ENCODE results near the gene ZNF354B. TPM values are rescaled to one million over a fixed set of nuclear protein-coding genes. Genes with fewer than 3 reads are reported as not detected.

The ZNF354B gene
- total RNA-seq = 10 to 100 TPM; 11.4 to 27.2 (median 16.3) TPM

DNA sequence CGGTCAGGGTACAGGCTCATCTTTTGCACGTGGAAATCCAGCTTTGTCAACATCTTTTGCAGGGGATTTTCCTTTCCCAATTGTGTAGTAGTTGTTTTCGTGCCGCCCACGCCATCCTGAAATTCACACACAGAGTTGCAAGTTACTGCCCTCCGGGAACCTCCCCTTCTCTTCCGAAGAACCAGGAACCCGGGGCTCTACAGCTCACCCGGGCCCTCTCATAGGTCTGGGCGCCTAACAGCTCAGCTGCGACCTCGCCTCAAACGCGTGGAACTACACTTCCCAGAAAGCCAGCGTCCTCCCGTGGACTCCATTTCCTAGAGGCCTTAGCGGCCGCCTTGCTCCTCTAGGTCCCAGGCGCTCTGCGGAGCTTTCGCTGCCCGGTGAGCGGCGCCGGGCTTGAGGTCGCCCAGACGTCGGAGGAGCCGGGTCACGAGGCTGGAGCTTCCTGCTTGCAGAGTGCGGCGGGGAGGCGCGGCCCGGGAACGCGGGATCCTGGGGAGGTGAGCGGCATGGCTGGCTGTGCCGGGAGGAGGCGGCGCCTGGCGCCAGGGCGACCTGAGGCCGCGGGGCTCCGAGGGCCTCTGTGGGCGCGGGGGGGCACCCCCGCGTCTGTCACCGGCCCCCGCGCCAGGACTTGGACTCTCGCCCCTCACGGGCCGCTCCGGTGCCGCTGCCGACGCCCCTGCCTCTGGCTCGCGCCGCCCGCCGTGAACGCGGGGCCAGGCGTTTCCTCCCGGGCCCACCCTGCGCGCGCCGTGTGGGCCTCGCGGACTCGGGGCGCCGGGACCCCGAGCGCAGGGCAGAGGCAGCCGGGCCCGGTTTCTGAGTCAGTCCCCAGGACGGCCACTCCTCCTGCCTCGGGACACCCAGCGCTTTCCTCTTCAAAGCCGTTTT is at the start of gene ZNF354B:
TSS of gene ZNF354B (plus strand) at position 329 of the 897 bp plus-strand sequence. CDS start 1,095 bp downstream, outside the sequence.
- WGBS, 2 donors = 3 to 6% methylated on average over 12 to 27 of the region's 86 CpGs
- no peaks in the 10 kb centered on the region for H3K9me3 ChIP-seq
- no peaks in the 10 kb centered on the region for H3K27me3 ChIP-seq
- H3K4me3 ChIP-seq = peak within 1 kb of the TSS; percentile 77 to 99 (median 91)
- peak within 1 kb of the TSS; percentile 83 to 93 (median 85) for H3K27ac ChIP-seq
- TF ChIP-seq EP300 (IDR thresholded peaks at IDR 0.05) (no peak), POLR2A (IDR thresholded peaks at IDR 0.05) (peak in 2 of 4 donors; percentile 36 to 84), POLR2AphosphoS5 (IDR thresholded peaks at IDR 0.05) (peak; percentile 13 to 91)
- TF ChIP-seq, protein P1, sequence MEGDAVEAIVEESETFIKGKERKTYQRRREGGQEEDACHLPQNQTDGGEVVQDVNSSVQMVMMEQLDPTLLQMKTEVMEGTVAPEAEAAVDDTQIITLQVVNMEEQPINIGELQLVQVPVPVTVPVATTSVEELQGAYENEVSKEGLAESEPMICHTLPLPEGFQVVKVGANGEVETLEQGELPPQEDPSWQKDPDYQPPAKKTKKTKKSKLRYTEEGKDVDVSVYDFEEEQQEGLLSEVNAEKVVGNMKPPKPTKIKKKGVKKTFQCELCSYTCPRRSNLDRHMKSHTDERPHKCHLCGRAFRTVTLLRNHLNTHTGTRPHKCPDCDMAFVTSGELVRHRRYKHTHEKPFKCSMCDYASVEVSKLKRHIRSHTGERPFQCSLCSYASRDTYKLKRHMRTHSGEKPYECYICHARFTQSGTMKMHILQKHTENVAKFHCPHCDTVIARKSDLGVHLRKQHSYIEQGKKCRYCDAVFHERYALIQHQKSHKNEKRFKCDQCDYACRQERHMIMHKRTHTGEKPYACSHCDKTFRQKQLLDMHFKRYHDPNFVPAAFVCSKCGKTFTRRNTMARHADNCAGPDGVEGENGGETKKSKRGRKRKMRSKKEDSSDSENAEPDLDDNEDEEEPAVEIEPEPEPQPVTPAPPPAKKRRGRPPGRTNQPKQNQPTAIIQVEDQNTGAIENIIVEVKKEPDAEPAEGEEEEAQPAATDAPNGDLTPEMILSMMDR (IDR thresholded peaks at IDR 0.05) = peak in 2 of 6 experiments; percentile 7 to 30
- ATAC-seq (ENCODE audit: low FRiP score in 2 of 2) = peak; percentile 97 to 98
- peaks cover 0 to 20% (median 5%) of the 10 kb centered on the region in 4 donors for H3K36me3 ChIP-seq
- peak; percentile 96 to 97 for DNase-seq
- peaks cover 5 to 23% (median 16%) of the 10 kb centered on the region in 4 donors for H3K4me1 ChIP-seq

DNA sequence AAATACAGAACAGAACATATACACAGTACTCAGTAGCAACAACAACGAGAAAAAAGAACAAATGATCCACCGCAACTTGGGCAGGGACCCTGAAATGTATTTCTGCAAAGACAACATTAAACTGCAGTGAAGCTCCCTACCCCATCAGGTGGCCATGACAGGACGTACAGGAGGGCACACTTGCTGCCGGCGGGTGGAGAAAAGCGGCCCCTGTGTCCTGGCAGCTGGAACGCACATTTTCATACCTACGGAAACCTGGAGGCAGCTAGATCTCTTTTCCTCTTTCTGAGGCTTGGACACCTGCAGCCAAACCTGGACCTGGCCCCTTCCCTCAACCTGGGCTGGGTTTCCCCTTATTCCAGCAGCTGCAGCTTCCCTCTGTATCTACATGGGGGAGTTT is 42.2 kb upstream of the ZNF354B start:
- ATAC-seq (ENCODE audit: low FRiP score in 2 of 2) (no peak), DNase-seq (no peak)
- Histone ChIP-seq H3K27me3 (no peaks in the 10 kb centered on the region), H3K4me3 (no peak overlapping the region), H3K36me3 (no peaks in the 10 kb centered on the region), H3K9me3 (no peaks in the 10 kb centered on the region), H3K4me1 (no peaks in the 10 kb centered on the region), H3K27ac (no peak overlapping the region)
- no peak for TF ChIP-seq EP300 (IDR thresholded peaks at IDR 0.05)
- no peak for TF ChIP-seq POLR2AphosphoS5 (IDR thresholded peaks at IDR 0.05)
- TF ChIP-seq POLR2A (IDR thresholded peaks at IDR 0.05) = no peak
- TF ChIP-seq, protein P1 (IDR thresholded peaks at IDR 0.05) = no peak
- 86 to 87% methylated on average over 8 of the region's 8 CpGs for WGBS, 2 donors

DNA sequence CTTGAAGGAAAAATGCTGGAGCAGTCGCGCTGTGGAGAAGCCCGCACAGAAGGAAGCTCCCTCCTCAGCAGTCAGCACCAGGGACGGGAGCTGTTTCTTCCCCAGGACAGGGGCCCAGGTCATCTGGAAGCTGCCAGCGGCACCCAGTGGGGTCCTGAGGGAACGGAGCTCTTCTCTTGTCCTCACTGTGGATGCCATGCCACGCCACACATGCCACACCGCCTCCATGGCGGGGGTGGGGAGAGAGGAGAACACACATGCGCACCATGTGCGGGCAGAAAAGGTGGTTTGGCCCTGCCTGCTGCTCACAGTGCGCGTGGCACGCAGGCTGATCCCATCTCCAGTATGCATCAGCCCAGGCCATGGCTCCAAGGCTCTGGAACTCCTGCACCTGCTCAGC is 41.7 kb upstream of the ZNF354B start:
- Histone ChIP-seq H3K27ac (no peak overlapping the region), H3K4me3 (no peak overlapping the region), H3K27me3 (no peaks in the 10 kb centered on the region), H3K9me3 (no peaks in the 10 kb centered on the region), H3K4me1 (no peaks in the 10 kb centered on the region), H3K36me3 (no peaks in the 10 kb centered on the region)
- ATAC-seq (ENCODE audit: low FRiP score in 2 of 2) (peak in 1 of 2 donors; percentile 32), DNase-seq (no peak)
- TF ChIP-seq POLR2AphosphoS5 (IDR thresholded peaks at IDR 0.05) = no peak
- 72 to 87% methylated on average over 5 to 14 of the region's 14 CpGs for WGBS, 2 donors

DNA sequence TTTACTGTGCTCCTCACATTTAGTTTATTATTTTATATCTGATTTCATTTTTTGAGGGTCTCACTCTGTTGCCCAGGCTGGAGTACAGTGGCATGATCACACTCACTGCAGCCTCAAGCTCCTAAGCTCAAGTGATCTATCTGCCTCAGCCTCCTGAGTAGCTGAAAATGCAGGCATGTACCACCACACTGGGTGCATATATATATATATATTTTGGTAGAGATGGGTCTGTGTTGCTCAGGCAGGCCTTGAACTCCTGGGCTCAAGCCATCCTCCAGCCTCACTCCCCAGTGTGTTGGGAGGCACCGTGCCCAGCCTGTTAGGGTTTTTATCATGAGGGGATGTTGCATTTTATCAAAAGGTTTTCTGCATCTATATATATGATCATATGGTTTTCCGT is 39.8 kb upstream of the ZNF354B start:
- no peak for ATAC-seq (ENCODE audit: low FRiP score in 2 of 2)
- H3K9me3 ChIP-seq = no peaks in the 10 kb centered on the region
- no peaks in the 10 kb centered on the region for H3K4me1 ChIP-seq
- 90 to 100% methylated on average over 2 of the region's 2 CpGs for WGBS, 2 donors
- no peak for DNase-seq
- H3K27me3 ChIP-seq = no peaks in the 10 kb centered on the region
- no peak overlapping the region for H3K4me3 ChIP-seq
- H3K36me3 ChIP-seq = no peaks in the 10 kb centered on the region
- no peak overlapping the region for H3K27ac ChIP-seq
- TF ChIP-seq POLR2AphosphoS5 (IDR thresholded peaks at IDR 0.05) = no peak
- TF ChIP-seq, protein P1 (IDR thresholded peaks at IDR 0.05) = no peak
- TF ChIP-seq POLR2A (IDR thresholded peaks at IDR 0.05) = no peak
- no peak for TF ChIP-seq EP300 (IDR thresholded peaks at IDR 0.05)

DNA sequence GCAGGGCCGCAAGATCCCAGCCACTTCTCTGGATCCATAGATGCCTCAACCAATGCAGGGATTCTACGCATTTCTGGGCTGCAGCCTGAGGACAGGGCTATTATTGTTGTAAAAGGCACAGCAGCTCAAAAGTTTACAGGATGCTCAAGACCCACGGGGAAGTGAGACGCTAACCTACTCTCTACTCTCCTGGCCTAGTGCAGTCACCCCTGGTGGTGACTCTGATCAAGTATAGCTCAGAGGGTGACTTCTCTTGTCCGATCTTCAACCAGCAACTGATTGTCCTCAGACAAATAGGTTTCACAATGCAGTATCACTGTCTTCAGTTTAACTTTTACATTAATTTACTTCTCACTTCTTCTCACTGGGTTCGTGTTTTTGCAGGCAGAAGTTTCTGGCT is 34.3 kb upstream of the ZNF354B start:
- Histone ChIP-seq H3K36me3 (no peaks in the 10 kb centered on the region), H3K27ac (no peak overlapping the region), H3K27me3 (no peaks in the 10 kb centered on the region), H3K4me1 (no peaks in the 10 kb centered on the region), H3K4me3 (no peak overlapping the region), H3K9me3 (no peaks in the 10 kb centered on the region)
- no peak for TF ChIP-seq EP300 (IDR thresholded peaks at IDR 0.05)
- TF ChIP-seq, protein P1 (IDR thresholded peaks at IDR 0.05) = no peak
- no peak for TF ChIP-seq POLR2AphosphoS5 (IDR thresholded peaks at IDR 0.05)
- no peak for TF ChIP-seq POLR2A (IDR thresholded peaks at IDR 0.05)
- ATAC-seq (ENCODE audit: low FRiP score in 2 of 2) (no peak), DNase-seq (no peak)
- WGBS, 2 donors = 69 to 85% methylated on average over 5 to 6 of the region's 6 CpGs
